Activated T-helper 17 cell treated with anti-CD3 and anti-CD28 coated beads, Interleukin-2, amount 50 U/mL, for 72 hours (primary cell): ENCODE measurements around the gene MLN. TPM values are rescaled to one million over a fixed set of nuclear protein-coding genes. Genes with fewer than 3 reads are reported as not detected.

Source experiments
- ATAC-seq: fragments of 150-1000 bp; cut with Tn5 transposase; replicated peaks from 2 replicates; pipeline ENCODE4 v1.10.0; 2021; ENCODE audit warnings: mild to moderate bottlenecking, moderate library complexity
- H3K27ac Mint-ChIP-seq: one replicate; pipeline ENCODE4 v1.8.0; 2022; ENCODE audit warnings: mixed read lengths
- H3K27me3 Mint-ChIP-seq: one replicate; pipeline ENCODE4 v1.8.0; 2022; ENCODE audit warnings: mixed read lengths
- H3K36me3 Mint-ChIP-seq: one replicate; pipeline ENCODE4 v1.8.0; 2022; ENCODE audit warnings: low read depth, mild to moderate bottlenecking, mixed read lengths
- H3K4me1 Mint-ChIP-seq: one replicate; pipeline ENCODE4 v1.8.0; 2022; ENCODE audit warnings: mixed read lengths
- H3K4me3 Mint-ChIP-seq: one replicate; pipeline ENCODE4 v1.8.0; 2022; ENCODE audit warnings: mild to moderate bottlenecking, mixed read lengths
- H3K9me3 Mint-ChIP-seq: one replicate; pipeline ENCODE4 v1.8.0; 2022; ENCODE audit warnings: mixed read lengths
- total RNA-seq, 2 donors: library from RNA; stranded (reverse); gene quantifications; one replicate each; pipeline ENCODE4 v1.2.3, GENCODE V29; 2022

The MLN gene
- total RNA-seq, 2 donors from 2014 or later = not detected

DNA sequence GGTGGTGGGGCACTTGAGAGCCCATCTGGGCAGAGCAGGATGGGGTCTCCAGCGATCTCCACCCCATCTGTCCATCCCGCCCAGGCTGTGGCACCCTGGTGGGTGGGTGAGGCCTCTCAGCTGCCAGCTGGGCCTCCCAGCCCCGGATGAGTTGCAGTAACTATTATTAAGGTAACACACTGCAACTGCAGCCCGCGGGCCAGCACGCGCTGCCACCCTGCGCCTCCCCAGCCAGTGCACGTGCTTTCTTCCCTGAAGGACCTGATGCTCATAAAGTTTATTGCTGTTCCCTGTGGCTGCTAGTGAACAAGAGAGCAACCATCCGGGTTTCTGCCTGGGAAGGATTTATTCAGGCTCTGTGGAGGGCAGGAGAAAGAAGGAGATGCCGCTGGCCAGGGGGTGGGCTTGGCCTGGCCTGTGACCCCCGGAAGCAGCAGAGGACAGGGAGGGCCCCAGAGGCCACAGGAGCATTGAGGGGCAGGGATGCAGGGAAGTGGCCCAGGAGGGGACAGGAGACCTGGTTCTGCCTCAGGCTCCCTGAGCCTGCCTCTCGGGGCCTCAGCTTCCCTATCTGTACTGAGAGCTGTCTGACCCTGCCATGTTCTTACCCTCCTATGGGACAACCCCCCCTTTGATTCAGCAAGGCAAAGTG lies 58.8 kb downstream of the MLN start:
- no peaks in the 10 kb centered on the region for H3K9me3 Mint-ChIP-seq
- H3K27ac Mint-ChIP-seq = no peak overlapping the region
- peaks cover 22% of the 10 kb centered on the region for H3K27me3 Mint-ChIP-seq
- no peak for ATAC-seq
- H3K4me3 Mint-ChIP-seq = no peak overlapping the region
- H3K36me3 Mint-ChIP-seq = no peaks in the 10 kb centered on the region
- peaks cover 5% of the 10 kb centered on the region for H3K4me1 Mint-ChIP-seq

Other genes with a start within 250 kb of the MLN start
- 10 to 100 TPM; 48.8 to 61.9 TPM for gene BAK1, start 223.7 kb downstream of the MLN start, total RNA-seq
- 10 to 100 TPM; 57.0 to 59.7 TPM for gene ITPR3, start 182.7 kb downstream of the MLN start, total RNA-seq
- 100 to 1,000 TPM in 1 of 2 donors, 10 to 100 TPM in 1; 65.5 to 112 TPM for gene UQCC2, start 92.3 kb downstream of the MLN start, total RNA-seq
- not detected for gene IP6K3, start 57.1 kb downstream of the MLN start, total RNA-seq
- 10 to 100 TPM; 51.0 to 54.3 TPM for gene LEMD2, start 14.9 kb downstream of the MLN start, total RNA-seq